Astrocyte (in vitro differentiated cells and primary cell): ENCODE results near the gene CEP350. TPM values are rescaled to one million over a fixed set of nuclear protein-coding genes. Genes with fewer than 3 reads are reported as not detected.

Experiments used
- DNase-seq: peaks from one replicate; pipeline ENCODE4 v3.0.0-alpha.2; 2010; ENCODE audit warnings: low read depth
- FAIRE-seq: peaks from 2 replicates; lab custom pipeline; 2011; peaks lifted over from hg19 to GRCh38; lab: Jason Lieb, UNC
- H2AFZ ChIP-seq: 2 replicates; pipeline ENCODE4 v1.6.0; 2012; ENCODE audit warnings: low read depth, low read length, inconsistent platforms
- H3K27ac ChIP-seq: 2 replicates; pipeline ENCODE4 v1.5.1; 2011; ENCODE audit warnings: low read depth, low read length, inconsistent platforms
- H3K27me3 ChIP-seq: 2 replicates; pipeline ENCODE4 v1.6.0; 2011; ENCODE audit warnings: low read length, inconsistent platforms; ENCODE audit not compliant: insufficient read depth
- H3K36me3 ChIP-seq: 2 replicates; pipeline ENCODE4 v1.5.1; 2011; ENCODE audit warnings: low read length, inconsistent platforms; ENCODE audit not compliant: insufficient read depth
- H3K4me1 ChIP-seq: 2 replicates; pipeline ENCODE4 v1.5.1; 2011; ENCODE audit warnings: low read length, inconsistent platforms; ENCODE audit not compliant: insufficient read depth
- H3K4me2 ChIP-seq: 2 replicates; pipeline ENCODE4 v1.6.0; 2012; ENCODE audit warnings: low read length, inconsistent platforms
- H3K4me3 ChIP-seq: 2 replicates; pipeline ENCODE4 v1.5.1; 2011; ENCODE audit warnings: low read depth, mild to moderate bottlenecking, low read length, inconsistent platforms; ENCODE audit not compliant: insufficient read depth
- H3K79me2 ChIP-seq: 2 replicates; pipeline ENCODE4 v1.6.0; 2012; ENCODE audit warnings: mild to moderate bottlenecking, low read length, inconsistent platforms; ENCODE audit not compliant: insufficient read depth
- H3K9ac ChIP-seq: 2 replicates; pipeline ENCODE4 v1.6.0; 2012; ENCODE audit warnings: mild to moderate bottlenecking, low read length, inconsistent platforms
- H3K9me3 ChIP-seq: 2 replicates; pipeline ENCODE4 v1.5.1; 2012; ENCODE audit warnings: low read depth, mild to moderate bottlenecking, low read length, inconsistent platforms; ENCODE audit not compliant: insufficient read depth
- H4K20me1 ChIP-seq: 2 replicates; pipeline ENCODE4 v1.6.0; 2012; ENCODE audit warnings: low read length, inconsistent platforms; ENCODE audit not compliant: insufficient read depth
- H3K27ac Mint-ChIP-seq: one replicate; pipeline ENCODE4 v1.8.0; 2021; ENCODE audit warnings: mild to moderate bottlenecking, mixed read lengths; ENCODE audit not compliant: unreplicated experiment
- H3K27me3 Mint-ChIP-seq: one replicate; pipeline ENCODE4 v1.8.0; 2021; ENCODE audit warnings: low read depth, mixed read lengths; ENCODE audit not compliant: unreplicated experiment
- H3K36me3 Mint-ChIP-seq: one replicate; pipeline ENCODE4 v1.8.0; 2021; ENCODE audit warnings: low read depth, mixed read lengths; ENCODE audit not compliant: unreplicated experiment
- H3K4me1 Mint-ChIP-seq: one replicate; pipeline ENCODE4 v1.8.0; 2021; ENCODE audit warnings: low read depth, mixed read lengths; ENCODE audit not compliant: unreplicated experiment
- H3K4me3 Mint-ChIP-seq: one replicate; pipeline ENCODE4 v1.8.0; 2021; ENCODE audit warnings: mild to moderate bottlenecking, moderate library complexity, mixed read lengths; ENCODE audit not compliant: unreplicated experiment
- H3K9me3 Mint-ChIP-seq: one replicate; pipeline ENCODE4 v1.8.0; 2021; ENCODE audit warnings: mild to moderate bottlenecking, mixed read lengths; ENCODE audit not compliant: unreplicated experiment
- EZH2 ChIP-seq: IDR thresholded peaks from 2 replicates; pipeline ENCODE4 v1.6.1; 2012; ENCODE audit warnings: mild to moderate bottlenecking, low read length, inconsistent platforms; ENCODE audit not compliant: insufficient read depth
- total RNA-seq: library from RNA; stranded (reverse); gene quantifications from 2 replicates; pipeline ENCODE4 v1.2.1, GENCODE V29; 2021
- TF ChIP-seq, protein P1 (sequence below): IDR thresholded peaks from 2 replicates; pipeline ENCODE4 v1.5.1; 2011; ENCODE audit warnings: low read depth, mild to moderate bottlenecking, inconsistent platforms, low read length, moderate library complexity; ENCODE audit not compliant: insufficient read depth

Gene CEP350
- total RNA-seq, 1 donor from 2014 or later = 29.2 TPM

DNA sequence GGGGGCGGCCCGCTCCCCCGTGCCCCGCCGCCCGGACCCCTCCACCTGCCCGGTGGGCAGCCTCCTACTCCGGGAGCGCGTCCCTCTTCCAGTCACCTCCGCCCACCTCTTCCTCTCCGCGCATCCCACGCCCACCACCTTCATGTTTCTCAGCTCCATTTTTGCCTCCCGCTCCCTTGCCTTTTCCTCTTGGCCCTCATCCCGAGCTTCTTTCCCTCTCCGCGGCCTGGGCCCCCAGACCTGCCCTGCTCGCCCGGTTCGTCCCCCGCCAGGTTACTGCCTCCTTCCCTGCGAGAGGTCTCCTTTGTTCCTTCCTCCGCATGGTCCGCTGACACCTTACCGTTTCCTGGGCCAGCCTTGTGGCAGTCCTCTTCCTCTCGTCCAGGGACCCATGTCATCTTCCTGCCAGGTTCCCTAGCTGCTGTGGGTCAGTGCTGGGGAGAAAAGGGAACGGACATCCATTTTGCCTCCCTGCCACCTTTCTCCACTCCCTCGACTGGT lies 200.6 kb downstream of the CEP350 start:
- no peaks in the 10 kb centered on the region for H3K9me3 Mint-ChIP-seq
- H3K36me3 ChIP-seq = no peaks in the 10 kb centered on the region
- H3K27me3 Mint-ChIP-seq = peaks cover 6% of the 10 kb centered on the region
- peaks cover 27% of the 10 kb centered on the region for H3K4me1 Mint-ChIP-seq
- no peak for FAIRE-seq
- peak overlapping the region; percentile 91 for H3K4me3 Mint-ChIP-seq
- H3K9ac ChIP-seq = peak overlapping the region; percentile 94
- H3K4me3 ChIP-seq = peak overlapping the region; percentile 87
- H3K27me3 ChIP-seq = no peaks in the 10 kb centered on the region
- peaks cover 45% of the 10 kb centered on the region for H3K4me1 ChIP-seq
- no peaks in the 10 kb centered on the region for H3K9me3 ChIP-seq
- peaks cover 49% of the 10 kb centered on the region for H4K20me1 ChIP-seq
- H2AFZ ChIP-seq = peak overlapping the region; percentile 83
- no peak for DNase-seq
- H3K4me2 ChIP-seq = peak overlapping the region; percentile 98
- peaks cover 2% of the 10 kb centered on the region for H3K36me3 Mint-ChIP-seq
- H3K79me2 ChIP-seq = peaks cover 51% of the 10 kb centered on the region
- peak overlapping the region; percentile 72 for H3K27ac ChIP-seq
- peak overlapping the region; percentile 59 for H3K27ac Mint-ChIP-seq
- no peak for TF ChIP-seq EZH2
- TF ChIP-seq, protein P1, sequence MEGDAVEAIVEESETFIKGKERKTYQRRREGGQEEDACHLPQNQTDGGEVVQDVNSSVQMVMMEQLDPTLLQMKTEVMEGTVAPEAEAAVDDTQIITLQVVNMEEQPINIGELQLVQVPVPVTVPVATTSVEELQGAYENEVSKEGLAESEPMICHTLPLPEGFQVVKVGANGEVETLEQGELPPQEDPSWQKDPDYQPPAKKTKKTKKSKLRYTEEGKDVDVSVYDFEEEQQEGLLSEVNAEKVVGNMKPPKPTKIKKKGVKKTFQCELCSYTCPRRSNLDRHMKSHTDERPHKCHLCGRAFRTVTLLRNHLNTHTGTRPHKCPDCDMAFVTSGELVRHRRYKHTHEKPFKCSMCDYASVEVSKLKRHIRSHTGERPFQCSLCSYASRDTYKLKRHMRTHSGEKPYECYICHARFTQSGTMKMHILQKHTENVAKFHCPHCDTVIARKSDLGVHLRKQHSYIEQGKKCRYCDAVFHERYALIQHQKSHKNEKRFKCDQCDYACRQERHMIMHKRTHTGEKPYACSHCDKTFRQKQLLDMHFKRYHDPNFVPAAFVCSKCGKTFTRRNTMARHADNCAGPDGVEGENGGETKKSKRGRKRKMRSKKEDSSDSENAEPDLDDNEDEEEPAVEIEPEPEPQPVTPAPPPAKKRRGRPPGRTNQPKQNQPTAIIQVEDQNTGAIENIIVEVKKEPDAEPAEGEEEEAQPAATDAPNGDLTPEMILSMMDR = no peak

DNA sequence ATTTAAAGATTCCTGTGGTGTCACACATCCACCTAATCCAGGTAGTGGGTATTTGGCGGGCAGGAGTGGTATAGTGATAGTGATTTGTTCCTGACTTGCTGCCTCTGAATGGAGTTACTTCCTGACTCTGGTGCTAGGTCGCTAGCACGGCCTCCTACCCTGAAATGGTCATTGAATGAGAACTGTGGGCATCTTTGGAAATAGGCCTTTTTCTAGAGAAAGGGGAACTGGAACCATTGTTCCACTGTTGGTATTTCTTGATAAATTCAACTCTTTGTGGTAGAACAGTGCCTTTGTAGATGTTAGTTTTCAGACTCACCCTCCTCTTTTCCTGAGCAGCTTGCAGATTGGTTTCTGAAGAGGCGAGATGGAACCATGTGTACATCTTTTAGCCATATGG lies 201.6 kb downstream of the CEP350 start:
- no peak for FAIRE-seq
- TF ChIP-seq, protein P1 = no peak
- no peak for TF ChIP-seq EZH2
- H3K4me1 Mint-ChIP-seq = peaks cover 24% of the 10 kb centered on the region

DNA sequence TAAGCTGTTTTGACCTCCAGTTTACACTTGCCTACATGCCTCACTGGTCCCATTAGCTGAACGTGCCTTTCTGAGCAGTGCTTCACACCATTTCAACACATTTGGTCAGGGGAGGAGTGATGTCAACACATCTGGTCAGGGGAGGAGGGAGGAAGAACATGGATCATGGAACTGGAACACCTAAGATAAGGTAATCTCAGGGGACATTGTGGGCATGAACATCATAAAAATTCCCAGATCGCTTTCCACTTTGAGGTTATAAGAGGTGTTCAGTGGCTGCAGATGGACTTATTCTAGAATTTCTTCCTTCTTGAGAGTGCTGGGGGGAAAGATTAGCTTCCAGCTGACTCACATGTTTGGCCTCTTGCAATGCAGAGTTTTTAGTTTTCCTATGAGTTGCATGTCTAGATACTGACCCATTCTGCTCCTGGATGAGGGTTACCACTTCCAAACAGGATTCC lies 202.1 kb downstream of the CEP350 start:
- H3K4me3 ChIP-seq = peak overlapping the region; percentile 87

More for the DNA sequence above, 201.6 kb downstream of the CEP350 start:
- no peaks in the 10 kb centered on the region for H3K36me3 ChIP-seq
- peaks cover 60% of the 10 kb centered on the region for H3K79me2 ChIP-seq
- H3K9me3 Mint-ChIP-seq = no peaks in the 10 kb centered on the region
- H3K9ac ChIP-seq = peak overlapping the region; percentile 34
- peak overlapping the region; percentile 98 for H3K4me2 ChIP-seq
- no peaks in the 10 kb centered on the region for H3K27me3 ChIP-seq
- no peaks in the 10 kb centered on the region for H3K9me3 ChIP-seq
- H3K4me1 ChIP-seq = peaks cover 41% of the 10 kb centered on the region
- DNase-seq = no peak
- peaks cover 4% of the 10 kb centered on the region for H3K27me3 Mint-ChIP-seq
- no peak overlapping the region for H3K27ac Mint-ChIP-seq
- peaks cover 55% of the 10 kb centered on the region for H4K20me1 ChIP-seq
- peak overlapping the region; percentile 63 for H3K4me3 Mint-ChIP-seq
- H3K36me3 Mint-ChIP-seq = peaks cover 2% of the 10 kb centered on the region
- peak overlapping the region; percentile 73 for H3K27ac ChIP-seq
- H3K4me3 ChIP-seq = peak overlapping the region; percentile 87
- H2AFZ ChIP-seq = no peak overlapping the region

More for the DNA sequence above, 202.1 kb downstream of the CEP350 start:
- FAIRE-seq (no peak), DNase-seq (peak; percentile 78)
- H2AFZ ChIP-seq = no peak overlapping the region
- peaks cover 2% of the 10 kb centered on the region for H3K36me3 Mint-ChIP-seq
- H3K36me3 ChIP-seq = no peaks in the 10 kb centered on the region
- H3K9me3 ChIP-seq = no peaks in the 10 kb centered on the region
- peak overlapping the region; percentile 51 for H3K27ac Mint-ChIP-seq
- H3K4me1 Mint-ChIP-seq = peaks cover 22% of the 10 kb centered on the region
- peak overlapping the region; percentile 63 for H3K4me3 Mint-ChIP-seq
- H3K27ac ChIP-seq = peak overlapping the region; percentile 73
- TF ChIP-seq EZH2 = no peak
- TF ChIP-seq, protein P1 = no peak
- peaks cover 55% of the 10 kb centered on the region for H4K20me1 ChIP-seq
- H3K9me3 Mint-ChIP-seq = no peaks in the 10 kb centered on the region
- peak overlapping the region; percentile 34 for H3K9ac ChIP-seq
- no peaks in the 10 kb centered on the region for H3K27me3 ChIP-seq
- H3K4me1 ChIP-seq = peaks cover 37% of the 10 kb centered on the region
- no peaks in the 10 kb centered on the region for H3K27me3 Mint-ChIP-seq
- peaks cover 64% of the 10 kb centered on the region for H3K79me2 ChIP-seq
- peak overlapping the region; percentile 98 for H3K4me2 ChIP-seq
